GM12878 (cell line): ENCODE results near the gene BLOC1S5. TPM values are rescaled to one million over a fixed set of nuclear protein-coding genes. Genes with fewer than 3 reads are reported as not detected.

Source experiments
- CHD4 ChIP-seq: fragments of 200-600 bp; sonication (generic); IDR thresholded peaks from 2 replicates; pipeline ENCODE4 v1.6.1; 2016; ENCODE audit warnings: mild to moderate bottlenecking
- FOXM1 ChIP-seq: IDR thresholded peaks from 2 replicates; pipeline ENCODE4 v1.6.1; 2012; ENCODE audit warnings: low read depth, mild to moderate bottlenecking, inconsistent platforms, low read length, moderate library complexity
- HDGF ChIP-seq: fragments of 450-650 bp; IDR thresholded peaks from 2 replicates; pipeline ENCODE4 v1.6.1; 2016; ENCODE audit warnings: antibody characterized with exemption
- IKZF1 ChIP-seq: fragments of 450-650 bp; conservative IDR thresholded peaks from 2 replicates; pipeline ENCODE4 v1.6.1; 2017; ENCODE audit warnings: antibody characterized with exemption, mild to moderate bottlenecking
- KDM1A ChIP-seq: fragments of 200-600 bp; sonication (generic); IDR thresholded peaks from 2 replicates; pipeline ENCODE4 v1.6.1; 2016; ENCODE audit warnings: borderline replicate concordance
- RUNX3 ChIP-seq: IDR thresholded peaks from 2 replicates; pipeline ENCODE4 v1.6.1; 2012; ENCODE audit warnings: low read length, inconsistent platforms
- SPI1 ChIP-seq: IDR thresholded peaks from 2 replicates; pipeline ENCODE4 v1.6.1; 2011; ENCODE audit warnings: low read depth, mild to moderate bottlenecking, low read length, moderate library complexity, borderline replicate concordance; ENCODE audit not compliant: insufficient read depth
- polyA plus RNA-seq, 11 experiments: library from polyadenylated mRNA; depleted of rRNA in 4 of 11; unstranded in 6 of 11; stranded (reverse) in 5 of 11; fragments of >200 nt; fragmentation: Nextera tagmentation in 4 of 11; fragmentation: Illumina TruSeq in 1 of 11; extraction: Ambion mirVana in 4 of 11; extraction: Trizol in 1 of 11; gene quantifications; 1 replicate in 1 of 11; 2 replicates in 10 of 11; pipeline versions ENCODE4 v1.2.1 to v1.2.3, GENCODE V29; 2011 to 2016; ENCODE audit warnings: inconsistent platforms in 2 of 11, missing spikeins in 2 of 11, low read depth in 1 of 11
- total RNA-seq, 4 experiments: library from RNA; depleted of rRNA in 3 of 4; stranded (reverse); fragments of >200 nt in 3 of 4; fragmentation: Illumina TruSeq in 1 of 4; extraction: Trizol in 1 of 4; gene quantifications; 2 replicates each; pipeline versions ENCODE4 v1.2.1 to v1.2.3, GENCODE V29; 2013 to 2021
- TF ChIP-seq, protein P1 (sequence below): fragments of 450-650 bp; IDR thresholded peaks from 2 replicates; pipeline ENCODE4 v1.6.1; 2017; ENCODE audit warnings: borderline replicate concordance
- TF ChIP-seq, protein P2 (sequence below): fragments of 450-650 bp; IDR thresholded peaks from 2 replicates; pipeline ENCODE4 v1.6.1; 2016; ENCODE audit warnings: mild to moderate bottlenecking
- TF ChIP-seq, protein P3 (sequence below): fragments of 450-650 bp; IDR thresholded peaks from 2 replicates; pipeline ENCODE4 v1.6.1; 2016; ENCODE audit warnings: mild to moderate bottlenecking, moderate library complexity, borderline replicate concordance
- TF ChIP-seq, protein P4 (sequence below): IDR thresholded peaks from 2 replicates; pipeline ENCODE4 v1.6.1; 2012; ENCODE audit warnings: low read length, inconsistent platforms
- TF ChIP-seq, protein P5 (sequence below): IDR thresholded peaks from 2 replicates; pipeline ENCODE4 v1.6.1; 2011; ENCODE audit warnings: low read depth, mild to moderate bottlenecking, low read length, moderate library complexity, borderline replicate concordance; ENCODE audit errors: extremely low read depth
- TF ChIP-seq, protein P6 (sequence below): fragments of 450-650 bp; formaldehyde crosslinking; IDR thresholded peaks from 2 replicates; pipeline ENCODE4 v1.4.0; 2020; ENCODE audit warnings: mild to moderate bottlenecking, moderate library complexity

The BLOC1S5 gene
- total and polyA plus RNA-seq, 10 of the 15 experiments (the other 5 are each of a cell fraction or from before 2014, with no cell fraction given): 4.3 to 22.2 (median 16.1) TPM

DNA sequence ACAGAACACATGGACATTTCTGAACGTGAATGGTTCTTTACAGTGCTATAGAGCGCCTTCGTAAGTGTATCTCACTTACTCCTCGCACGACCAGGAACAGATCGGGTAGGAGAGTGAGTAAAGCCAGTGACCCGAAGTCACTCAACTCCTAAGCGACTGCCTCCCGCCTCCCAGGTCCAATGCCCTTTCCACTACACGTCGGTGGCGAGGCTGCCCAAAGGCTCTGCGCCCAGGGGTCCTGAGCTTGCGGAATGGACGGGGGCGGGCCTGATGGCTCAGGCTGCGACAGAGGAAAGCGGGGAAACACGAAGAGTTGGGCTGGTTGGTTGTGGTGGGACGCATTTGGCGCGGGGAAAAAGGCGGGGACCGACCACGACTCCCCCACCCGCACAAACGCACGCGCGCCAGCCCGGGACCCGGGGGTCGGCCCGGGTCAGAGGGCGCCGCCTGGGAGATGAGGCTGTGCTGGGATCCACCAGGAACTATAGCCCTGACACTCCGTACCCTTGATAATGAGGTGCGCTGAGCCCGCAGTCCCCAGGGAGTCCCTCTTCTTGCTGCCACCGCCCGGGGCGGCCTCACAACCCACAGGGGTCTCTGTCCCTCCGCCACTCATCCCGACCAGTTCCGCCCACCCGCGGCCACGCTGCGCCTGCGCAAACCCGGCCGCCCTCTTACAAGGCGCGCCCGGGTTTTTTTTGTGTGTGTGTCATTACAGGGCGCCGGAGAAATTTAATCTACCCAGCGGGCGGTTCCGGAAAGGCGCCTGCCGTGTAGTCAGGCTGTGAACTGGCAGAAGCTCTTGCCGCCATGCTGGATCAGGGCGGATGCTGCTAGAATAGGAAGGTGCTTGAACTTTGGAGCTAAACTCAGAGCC is at the start of gene BLOC1S5 (continued):
- TF ChIP-seq, protein P1, sequence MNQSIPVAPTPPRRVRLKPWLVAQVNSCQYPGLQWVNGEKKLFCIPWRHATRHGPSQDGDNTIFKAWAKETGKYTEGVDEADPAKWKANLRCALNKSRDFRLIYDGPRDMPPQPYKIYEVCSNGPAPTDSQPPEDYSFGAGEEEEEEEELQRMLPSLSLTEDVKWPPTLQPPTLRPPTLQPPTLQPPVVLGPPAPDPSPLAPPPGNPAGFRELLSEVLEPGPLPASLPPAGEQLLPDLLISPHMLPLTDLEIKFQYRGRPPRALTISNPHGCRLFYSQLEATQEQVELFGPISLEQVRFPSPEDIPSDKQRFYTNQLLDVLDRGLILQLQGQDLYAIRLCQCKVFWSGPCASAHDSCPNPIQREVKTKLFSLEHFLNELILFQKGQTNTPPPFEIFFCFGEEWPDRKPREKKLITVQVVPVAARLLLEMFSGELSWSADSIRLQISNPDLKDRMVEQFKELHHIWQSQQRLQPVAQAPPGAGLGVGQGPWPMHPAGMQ: no peak
- TF ChIP-seq CHD4 (no peak), IKZF1 (peak; percentile 87), HDGF (0 out of 2 replicates have a peak, but pooled peaks have one; percentile 33), RUNX3 (peak; percentile 44; the same call in 1 of the 2 replicates), SPI1 (peak; percentile 61), KDM1A (no peak), FOXM1 (no peak; the same call in 1 of the 2 replicates)
- TF ChIP-seq, protein P2, sequence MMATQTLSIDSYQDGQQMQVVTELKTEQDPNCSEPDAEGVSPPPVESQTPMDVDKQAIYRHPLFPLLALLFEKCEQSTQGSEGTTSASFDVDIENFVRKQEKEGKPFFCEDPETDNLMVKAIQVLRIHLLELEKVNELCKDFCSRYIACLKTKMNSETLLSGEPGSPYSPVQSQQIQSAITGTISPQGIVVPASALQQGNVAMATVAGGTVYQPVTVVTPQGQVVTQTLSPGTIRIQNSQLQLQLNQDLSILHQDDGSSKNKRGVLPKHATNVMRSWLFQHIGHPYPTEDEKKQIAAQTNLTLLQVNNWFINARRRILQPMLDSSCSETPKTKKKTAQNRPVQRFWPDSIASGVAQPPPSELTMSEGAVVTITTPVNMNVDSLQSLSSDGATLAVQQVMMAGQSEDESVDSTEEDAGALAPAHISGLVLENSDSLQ: peak; percentile 95
- TF ChIP-seq, protein P3, sequence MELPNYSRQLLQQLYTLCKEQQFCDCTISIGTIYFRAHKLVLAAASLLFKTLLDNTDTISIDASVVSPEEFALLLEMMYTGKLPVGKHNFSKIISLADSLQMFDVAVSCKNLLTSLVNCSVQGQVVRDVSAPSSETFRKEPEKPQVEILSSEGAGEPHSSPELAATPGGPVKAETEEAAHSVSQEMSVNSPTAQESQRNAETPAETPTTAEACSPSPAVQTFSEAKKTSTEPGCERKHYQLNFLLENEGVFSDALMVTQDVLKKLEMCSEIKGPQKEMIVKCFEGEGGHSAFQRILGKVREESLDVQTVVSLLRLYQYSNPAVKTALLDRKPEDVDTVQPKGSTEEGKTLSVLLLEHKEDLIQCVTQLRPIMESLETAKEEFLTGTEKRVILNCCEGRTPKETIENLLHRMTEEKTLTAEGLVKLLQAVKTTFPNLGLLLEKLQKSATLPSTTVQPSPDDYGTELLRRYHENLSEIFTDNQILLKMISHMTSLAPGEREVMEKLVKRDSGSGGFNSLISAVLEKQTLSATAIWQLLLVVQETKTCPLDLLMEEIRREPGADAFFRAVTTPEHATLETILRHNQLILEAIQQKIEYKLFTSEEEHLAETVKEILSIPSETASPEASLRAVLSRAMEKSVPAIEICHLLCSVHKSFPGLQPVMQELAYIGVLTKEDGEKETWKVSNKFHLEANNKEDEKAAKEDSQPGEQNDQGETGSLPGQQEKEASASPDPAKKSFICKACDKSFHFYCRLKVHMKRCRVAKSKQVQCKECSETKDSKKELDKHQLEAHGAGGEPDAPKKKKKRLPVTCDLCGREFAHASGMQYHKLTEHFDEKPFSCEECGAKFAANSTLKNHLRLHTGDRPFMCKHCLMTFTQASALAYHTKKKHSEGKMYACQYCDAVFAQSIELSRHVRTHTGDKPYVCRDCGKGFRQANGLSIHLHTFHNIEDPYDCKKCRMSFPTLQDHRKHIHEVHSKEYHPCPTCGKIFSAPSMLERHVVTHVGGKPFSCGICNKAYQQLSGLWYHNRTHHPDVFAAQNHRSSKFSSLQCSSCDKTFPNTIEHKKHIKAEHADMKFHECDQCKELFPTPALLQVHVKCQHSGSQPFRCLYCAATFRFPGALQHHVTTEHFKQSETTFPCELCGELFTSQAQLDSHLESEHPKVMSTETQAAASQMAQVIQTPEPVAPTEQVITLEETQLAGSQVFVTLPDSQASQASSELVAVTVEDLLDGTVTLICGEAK: peak; percentile 85; the same call in 1 of the 2 replicates
- TF ChIP-seq, protein P4, sequence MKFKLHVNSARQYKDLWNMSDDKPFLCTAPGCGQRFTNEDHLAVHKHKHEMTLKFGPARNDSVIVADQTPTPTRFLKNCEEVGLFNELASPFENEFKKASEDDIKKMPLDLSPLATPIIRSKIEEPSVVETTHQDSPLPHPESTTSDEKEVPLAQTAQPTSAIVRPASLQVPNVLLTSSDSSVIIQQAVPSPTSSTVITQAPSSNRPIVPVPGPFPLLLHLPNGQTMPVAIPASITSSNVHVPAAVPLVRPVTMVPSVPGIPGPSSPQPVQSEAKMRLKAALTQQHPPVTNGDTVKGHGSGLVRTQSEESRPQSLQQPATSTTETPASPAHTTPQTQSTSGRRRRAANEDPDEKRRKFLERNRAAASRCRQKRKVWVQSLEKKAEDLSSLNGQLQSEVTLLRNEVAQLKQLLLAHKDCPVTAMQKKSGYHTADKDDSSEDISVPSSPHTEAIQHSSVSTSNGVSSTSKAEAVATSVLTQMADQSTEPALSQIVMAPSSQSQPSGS: no peak
- TF ChIP-seq, protein P5, sequence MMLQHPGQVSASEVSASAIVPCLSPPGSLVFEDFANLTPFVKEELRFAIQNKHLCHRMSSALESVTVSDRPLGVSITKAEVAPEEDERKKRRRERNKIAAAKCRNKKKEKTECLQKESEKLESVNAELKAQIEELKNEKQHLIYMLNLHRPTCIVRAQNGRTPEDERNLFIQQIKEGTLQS: peak; percentile 89; the same call in 1 of the 2 replicates
- TF ChIP-seq, protein P6, sequence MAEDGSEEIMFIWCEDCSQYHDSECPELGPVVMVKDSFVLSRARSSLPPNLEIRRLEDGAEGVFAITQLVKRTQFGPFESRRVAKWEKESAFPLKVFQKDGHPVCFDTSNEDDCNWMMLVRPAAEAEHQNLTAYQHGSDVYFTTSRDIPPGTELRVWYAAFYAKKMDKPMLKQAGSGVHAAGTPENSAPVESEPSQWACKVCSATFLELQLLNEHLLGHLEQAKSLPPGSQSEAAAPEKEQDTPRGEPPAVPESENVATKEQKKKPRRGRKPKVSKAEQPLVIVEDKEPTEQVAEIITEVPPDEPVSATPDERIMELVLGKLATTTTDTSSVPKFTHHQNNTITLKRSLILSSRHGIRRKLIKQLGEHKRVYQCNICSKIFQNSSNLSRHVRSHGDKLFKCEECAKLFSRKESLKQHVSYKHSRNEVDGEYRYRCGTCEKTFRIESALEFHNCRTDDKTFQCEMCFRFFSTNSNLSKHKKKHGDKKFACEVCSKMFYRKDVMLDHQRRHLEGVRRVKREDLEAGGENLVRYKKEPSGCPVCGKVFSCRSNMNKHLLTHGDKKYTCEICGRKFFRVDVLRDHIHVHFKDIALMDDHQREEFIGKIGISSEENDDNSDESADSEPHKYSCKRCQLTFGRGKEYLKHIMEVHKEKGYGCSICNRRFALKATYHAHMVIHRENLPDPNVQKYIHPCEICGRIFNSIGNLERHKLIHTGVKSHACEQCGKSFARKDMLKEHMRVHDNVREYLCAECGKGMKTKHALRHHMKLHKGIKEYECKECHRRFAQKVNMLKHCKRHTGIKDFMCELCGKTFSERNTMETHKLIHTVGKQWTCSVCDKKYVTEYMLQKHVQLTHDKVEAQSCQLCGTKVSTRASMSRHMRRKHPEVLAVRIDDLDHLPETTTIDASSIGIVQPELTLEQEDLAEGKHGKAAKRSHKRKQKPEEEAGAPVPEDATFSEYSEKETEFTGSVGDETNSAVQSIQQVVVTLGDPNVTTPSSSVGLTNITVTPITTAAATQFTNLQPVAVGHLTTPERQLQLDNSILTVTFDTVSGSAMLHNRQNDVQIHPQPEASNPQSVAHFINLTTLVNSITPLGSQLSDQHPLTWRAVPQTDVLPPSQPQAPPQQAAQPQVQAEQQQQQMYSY (CRISPR knock-in tag): no peak
